GM12892 (cell line): ENCODE results near the gene AIMP1.

ENCODE experiments used
- POLR2AphosphoS5 ChIP-seq: IDR thresholded peaks from 2 replicates; pipeline ENCODE4 v1.6.1; 2011; ENCODE audit warnings: low read depth, low read length, control low read depth
- TAF1 ChIP-seq: IDR thresholded peaks from 2 replicates; pipeline ENCODE4 v1.6.1; 2011; ENCODE audit warnings: low read depth, mild to moderate bottlenecking, control low read depth, low read length, borderline replicate concordance

GRCh38 chr4:106291678-106292077 lies 24.7 kb upstream of the AIMP1 start:
- TF ChIP-seq TAF1: no peak
- TF ChIP-seq POLR2AphosphoS5: no peak
